Measurements from ENCODE around the gene NRG2. TPM values are rescaled to one million over a fixed set of nuclear protein-coding genes. Genes with fewer than 3 reads are reported as not detected.

Gene NRG2
- total RNA-seq, 2 donors from 2014 or later, result 5.6 to 6.5 TPM

- Histone ChIP-seq H3K27me3 (no peaks in the 10 kb centered on the region), H3K9me3 (no peaks in the 10 kb centered on the region), H3K4me3 (no peak overlapping the region), H3K27ac (no peak overlapping the region), H3K4me1 (peaks cover 11% of the 10 kb centered on the region), H3K36me3 (replicated peaks in 1 of 2; ENCODE audit: insufficient read depth in 1 of 2, low read depth in 2 of 2) (no peaks in the 10 kb centered on the region)
- intact Hi-C loops (cut with DNase I), result no loop called here
- DNase-seq, result peak; percentile 38 to 75 (median 46)
- WGBS, 2 donors, result 26 to 32% methylated on average over 2 of the region's 2 CpGs
- TF ChIP-seq POLR2A (IDR thresholded peaks at IDR 0.05) (no peak), CTCF (IDR thresholded peaks at IDR 0.05) (no peak)
- peak; percentile 52 for ATAC-seq
These were observed 147.5 kb downstream of the NRG2 start for GRCh38 chr5:139895647-139896046.

- H3K9me3 ChIP-seq, result no peaks in the 10 kb centered on the region
- DNase-seq (no peak), ATAC-seq (no peak)
- H3K36me3 ChIP-seq (replicated peaks in 1 of 2; ENCODE audit: insufficient read depth in 1 of 2, low read depth in 2 of 2), result no peaks in the 10 kb centered on the region
- no peak overlapping the region for H3K27ac ChIP-seq
- no peaks in the 10 kb centered on the region for H3K27me3 ChIP-seq
- TF ChIP-seq CTCF (IDR thresholded peaks at IDR 0.05) (no peak), POLR2A (IDR thresholded peaks at IDR 0.05) (no peak)
- 97% methylated on average over 5 of the region's 5 CpGs for WGBS, 2 donors
- H3K4me3 ChIP-seq, result no peak overlapping the region
- peaks cover 11% of the 10 kb centered on the region for H3K4me1 ChIP-seq
- intact Hi-C loops (cut with DNase I), result no loop called here
These were observed 148.1 kb downstream of the NRG2 start for GRCh38 chr5:139895046-139895445.

GRCh38 chr5:139893873-139894272, 149.2 kb downstream of the NRG2 start:
- Histone ChIP-seq H3K9me3 (no peaks in the 10 kb centered on the region), H3K4me1 (peaks cover 11% of the 10 kb centered on the region), H3K36me3 (replicated peaks in 1 of 2; ENCODE audit: insufficient read depth in 1 of 2, low read depth in 2 of 2) (no peaks in the 10 kb centered on the region), H3K27me3 (no peaks in the 10 kb centered on the region), H3K4me3 (no peak overlapping the region), H3K27ac (no peak overlapping the region)
- 61 to 80% methylated on average over 2 to 7 of the region's 9 CpGs for WGBS, 2 donors
- ATAC-seq (no peak), DNase-seq (no peak)
- no peak for TF ChIP-seq POLR2A (IDR thresholded peaks at IDR 0.05)
- intact Hi-C loops (cut with DNase I), result no loop called here

GRCh38 chr5:139889410-139889809, 153.7 kb downstream of the NRG2 start:
- H3K27ac ChIP-seq, result no peak overlapping the region
- no peak for DNase-seq
- no peaks in the 10 kb centered on the region for H3K9me3 ChIP-seq
- H3K36me3 ChIP-seq (replicated peaks in 1 of 2; ENCODE audit: insufficient read depth in 1 of 2, low read depth in 2 of 2), result no peaks in the 10 kb centered on the region
- ATAC-seq, result no peak
- intact Hi-C loops (cut with DNase I), result no loop called here
- TF ChIP-seq CTCF (IDR thresholded peaks at IDR 0.05), result no peak
- no peak for TF ChIP-seq POLR2A (IDR thresholded peaks at IDR 0.05)
- WGBS, 2 donors, result 93 to 96% methylated on average over 2 of the region's 2 CpGs
- H3K27me3 ChIP-seq, result no peaks in the 10 kb centered on the region
- no peaks in the 10 kb centered on the region for H3K4me1 ChIP-seq
- H3K4me3 ChIP-seq, result no peak overlapping the region

GRCh38 chr5:139888370-139888769, 154.7 kb downstream of the NRG2 start:
- ATAC-seq (no peak), DNase-seq (no peak)
- Histone ChIP-seq H3K36me3 (replicated peaks in 1 of 2; ENCODE audit: insufficient read depth in 1 of 2, low read depth in 2 of 2) (no peaks in the 10 kb centered on the region), H3K4me3 (no peak overlapping the region), H3K27me3 (no peaks in the 10 kb centered on the region), H3K4me1 (no peaks in the 10 kb centered on the region), H3K9me3 (no peaks in the 10 kb centered on the region), H3K27ac (no peak overlapping the region)
- WGBS, 2 donors, result 83 to 94% methylated on average over 4 of the region's 4 CpGs
- TF ChIP-seq CTCF (IDR thresholded peaks at IDR 0.05), result no peak
- TF ChIP-seq POLR2A (IDR thresholded peaks at IDR 0.05), result no peak
- intact Hi-C loops (cut with DNase I), result no loop called here

All from body of pancreas (tissue), 4 donors.